ENCODE results near the gene MAP2.

DNA sequence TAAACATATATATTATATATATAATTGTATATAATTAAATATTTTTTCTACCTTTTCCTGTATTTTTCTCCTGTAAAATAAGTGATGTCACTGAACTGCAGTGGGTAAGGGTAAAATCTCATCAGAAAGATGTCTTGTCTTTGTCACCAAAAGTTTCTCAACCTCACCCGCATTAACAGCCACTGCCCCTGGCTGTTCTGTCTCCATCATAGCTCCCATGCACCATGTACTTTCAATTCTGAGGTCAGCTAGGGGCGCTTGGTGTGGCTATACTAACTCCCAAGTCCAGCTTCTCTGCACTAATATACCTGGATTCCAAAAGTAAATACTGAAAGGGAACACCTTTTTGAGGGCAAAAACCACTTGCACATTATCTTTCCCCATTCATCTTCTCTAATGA, 46.6 kb downstream of the MAP2 start:
- TF ChIP-seq, protein P1, sequence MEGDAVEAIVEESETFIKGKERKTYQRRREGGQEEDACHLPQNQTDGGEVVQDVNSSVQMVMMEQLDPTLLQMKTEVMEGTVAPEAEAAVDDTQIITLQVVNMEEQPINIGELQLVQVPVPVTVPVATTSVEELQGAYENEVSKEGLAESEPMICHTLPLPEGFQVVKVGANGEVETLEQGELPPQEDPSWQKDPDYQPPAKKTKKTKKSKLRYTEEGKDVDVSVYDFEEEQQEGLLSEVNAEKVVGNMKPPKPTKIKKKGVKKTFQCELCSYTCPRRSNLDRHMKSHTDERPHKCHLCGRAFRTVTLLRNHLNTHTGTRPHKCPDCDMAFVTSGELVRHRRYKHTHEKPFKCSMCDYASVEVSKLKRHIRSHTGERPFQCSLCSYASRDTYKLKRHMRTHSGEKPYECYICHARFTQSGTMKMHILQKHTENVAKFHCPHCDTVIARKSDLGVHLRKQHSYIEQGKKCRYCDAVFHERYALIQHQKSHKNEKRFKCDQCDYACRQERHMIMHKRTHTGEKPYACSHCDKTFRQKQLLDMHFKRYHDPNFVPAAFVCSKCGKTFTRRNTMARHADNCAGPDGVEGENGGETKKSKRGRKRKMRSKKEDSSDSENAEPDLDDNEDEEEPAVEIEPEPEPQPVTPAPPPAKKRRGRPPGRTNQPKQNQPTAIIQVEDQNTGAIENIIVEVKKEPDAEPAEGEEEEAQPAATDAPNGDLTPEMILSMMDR (conservative IDR thresholded peaks at IDR 0.05 in 1 of 2, IDR thresholded peaks at IDR 0.05 in 1 of 2; ENCODE audit: extremely low read depth in 1 of 2, insufficient read depth in 1 of 2, low read depth in 1 of 2, low read length in 2 of 2), result no peak
- TF ChIP-seq EZH2 (IDR thresholded peaks at IDR 0.05; ENCODE audit: borderline replicate concordance, low read length), result no peak
